ENCODE data around the gene SLC14A1.
A peak's percentile ranks its signal among the peaks of the same experiment; 100 is the strongest.
"Not testable (repeated sequence)": the region's sequence is repeated elsewhere in the genome, so short reads cannot be mapped to it uniquely, and the experiment has no call there.

SLC14A1 gene

DNA sequence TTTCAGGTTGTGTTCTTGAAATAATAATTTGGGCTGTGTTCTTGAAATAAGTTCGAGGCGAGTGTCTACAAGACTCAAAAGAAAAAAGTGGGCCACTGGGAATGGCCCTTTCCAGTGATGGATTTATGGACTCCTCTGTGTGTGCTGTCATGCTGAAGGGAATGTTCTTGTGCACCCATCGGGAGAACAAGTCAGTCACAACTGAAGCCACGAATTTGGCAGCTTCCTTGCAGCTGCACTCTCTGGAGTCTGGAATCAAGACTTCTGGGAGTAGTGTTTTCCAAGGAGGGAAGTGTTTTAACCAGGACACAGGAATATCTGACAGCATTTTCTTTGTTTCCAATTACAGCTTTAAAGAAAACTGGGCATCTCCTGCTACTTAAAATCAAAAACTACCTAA is 620 bp downstream of the SLC14A1 start:
- no peak for DNase-seq (ENCODE audit: low spot score)

- no peak for DNase-seq (ENCODE audit: low spot score)
Observed at GRCh38 chr18:45725336-45725735, 1.4 kb downstream of the SLC14A1 start.

- no peak for DNase-seq (ENCODE audit: low spot score)
Observed at GRCh38 chr18:45726603-45727002, 2.6 kb downstream of the SLC14A1 start.

GRCh38 chr18:45727068-45727467 is 3.1 kb downstream of the SLC14A1 start:
- DNase-seq (ENCODE audit: low spot score) = no peak

DNA sequence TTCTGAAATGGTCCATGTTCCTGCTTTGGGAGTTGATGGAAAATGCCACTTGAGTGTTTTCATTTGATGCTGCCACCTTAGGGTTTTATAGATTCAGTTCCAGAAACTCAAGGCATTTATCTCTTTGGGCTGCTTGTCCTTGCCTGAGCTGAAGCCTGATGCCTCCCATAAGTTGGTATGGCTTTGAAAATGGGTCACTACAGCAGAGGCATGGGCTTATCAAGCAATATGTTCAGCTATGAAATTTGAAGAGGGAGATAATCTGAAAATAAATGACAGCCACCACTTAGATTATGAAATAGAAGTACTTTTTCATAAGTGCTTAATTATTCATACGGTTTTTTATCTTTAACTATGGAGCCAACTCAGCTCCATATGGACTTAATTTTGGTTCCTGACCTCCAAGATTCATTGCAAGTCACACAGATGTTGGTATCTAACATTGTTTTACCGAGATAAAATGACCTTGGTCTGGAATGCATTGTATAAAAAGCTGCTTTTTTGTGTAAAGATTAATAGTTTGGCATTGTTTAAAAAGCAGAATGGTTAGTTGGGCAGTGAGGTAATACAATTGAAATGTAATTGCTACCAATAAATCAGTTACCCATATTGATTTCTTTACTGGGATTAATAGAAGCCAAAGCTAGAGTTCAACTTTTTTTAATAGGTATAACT is 4.5 kb downstream of the SLC14A1 start:
- no peak for DNase-seq (ENCODE audit: low spot score)

DNA sequence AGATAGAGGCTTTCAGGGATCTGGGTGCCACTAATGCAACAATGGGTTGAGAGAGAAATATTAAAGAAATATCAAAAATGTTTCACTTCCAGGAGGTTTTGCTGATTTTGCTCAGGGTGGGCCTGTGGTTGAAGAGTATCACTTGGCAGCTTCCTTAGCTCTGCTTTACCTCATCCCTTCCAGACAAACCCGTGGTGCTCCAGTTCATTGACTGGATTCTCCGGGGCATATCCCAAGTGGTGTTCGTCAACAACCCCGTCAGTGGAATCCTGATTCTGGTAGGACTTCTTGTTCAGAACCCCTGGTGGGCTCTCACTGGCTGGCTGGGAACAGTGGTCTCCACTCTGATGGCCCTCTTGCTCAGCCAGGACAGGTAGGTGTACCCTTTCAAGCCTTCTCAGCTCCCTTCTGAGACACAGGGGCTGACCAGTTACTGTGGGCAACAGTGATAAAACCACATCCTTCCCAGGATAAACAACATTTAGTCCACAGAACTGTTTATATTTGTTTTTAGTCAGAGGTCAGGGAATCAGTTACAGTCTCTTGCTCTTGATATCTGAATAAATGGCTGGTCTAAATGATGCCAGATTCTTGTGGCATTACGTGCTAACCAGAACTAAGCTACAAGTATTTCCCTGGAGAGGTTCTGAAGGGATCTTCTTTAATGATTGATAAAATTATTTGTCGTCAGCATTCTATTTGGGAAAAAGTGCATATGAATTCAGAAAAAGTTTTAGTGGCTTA is 7.0 kb downstream of the SLC14A1 start:
- no peak for DNase-seq (ENCODE audit: low spot score)

GRCh38 chr18:45731716-45732115 is 7.7 kb downstream of the SLC14A1 start:
- no peak for DNase-seq (ENCODE audit: low spot score)

- no peak for DNase-seq (ENCODE audit: low spot score)
Observed at GRCh38 chr18:45733535-45733934, 9.6 kb downstream of the SLC14A1 start.

- no peak for DNase-seq (ENCODE audit: low spot score)
Observed at GRCh38 chr18:45734505-45734904, 10.5 kb downstream of the SLC14A1 start.

- DNase-seq (ENCODE audit: low spot score) = no peak
Observed at GRCh38 chr18:45734944-45735343, 11.0 kb downstream of the SLC14A1 start.

DNA sequence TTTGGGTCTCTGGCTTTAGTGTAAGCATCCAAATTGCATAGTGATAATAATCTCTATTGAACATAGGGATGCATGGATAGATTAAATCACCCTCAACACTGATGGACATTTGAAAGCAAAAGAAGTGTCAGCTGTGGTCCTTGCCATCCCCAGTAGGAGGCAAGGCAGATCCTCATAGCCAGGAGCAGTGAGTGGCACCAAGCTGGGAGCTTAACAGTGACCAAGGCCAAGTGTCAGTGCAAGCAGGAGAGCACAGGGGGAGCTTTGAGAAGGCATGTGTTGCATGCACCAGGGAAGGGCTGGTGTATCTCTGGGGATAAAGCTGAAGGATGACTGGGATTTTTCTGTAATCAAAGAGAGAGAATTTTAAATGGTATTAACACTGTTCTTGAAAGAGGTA is 14.7 kb downstream of the SLC14A1 start:
- no peak for DNase-seq (ENCODE audit: low spot score)

- DNase-seq (ENCODE audit: low spot score) = no peak
Observed at GRCh38 chr18:45739268-45739667, 15.3 kb downstream of the SLC14A1 start.

- no peak for DNase-seq (ENCODE audit: low spot score)
Observed at GRCh38 chr18:45739848-45740247, 15.9 kb downstream of the SLC14A1 start.

- DNase-seq (ENCODE audit: low spot score) = no peak
Observed at GRCh38 chr18:45741056-45741455, 17.1 kb downstream of the SLC14A1 start.

DNA sequence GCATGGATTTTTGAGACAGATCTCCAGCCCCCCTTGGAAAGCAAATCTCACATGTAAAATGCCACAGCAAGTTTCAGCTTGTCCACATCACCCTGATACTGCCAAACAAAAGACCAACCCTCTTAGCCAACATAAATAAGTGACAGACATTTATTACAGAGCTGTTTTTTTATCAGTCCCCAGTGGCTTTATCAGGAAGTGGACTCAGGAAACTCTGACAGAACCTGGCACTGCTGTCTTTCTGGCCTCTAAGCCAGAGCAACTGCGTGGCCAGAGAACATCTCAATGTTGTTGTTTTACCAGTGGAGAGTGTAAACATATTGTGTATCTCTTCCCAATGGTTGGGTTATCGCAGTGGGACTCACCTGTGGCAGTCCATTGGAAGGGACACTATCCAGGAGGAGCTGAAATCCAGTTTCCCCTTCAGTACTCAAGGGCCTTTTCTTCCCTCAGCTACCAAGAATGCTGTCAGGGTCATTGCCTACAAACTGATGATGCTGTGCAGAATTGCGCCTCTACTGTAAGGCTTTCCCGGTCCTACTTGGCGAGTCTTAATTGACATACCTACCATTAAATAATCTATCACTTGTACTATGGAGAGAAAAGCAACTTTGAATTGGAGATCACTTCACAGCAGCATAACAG is 22.0 kb downstream of the SLC14A1 start:
- no peak for DNase-seq (ENCODE audit: low spot score)

GRCh38 chr18:45748501-45748900 is 24.5 kb downstream of the SLC14A1 start:
- DNase-seq (ENCODE audit: low spot score) = no peak

- no peak for DNase-seq (ENCODE audit: low spot score)
Observed at GRCh38 chr18:45749918-45750689, 26.1 kb downstream of the SLC14A1 start.

DNA sequence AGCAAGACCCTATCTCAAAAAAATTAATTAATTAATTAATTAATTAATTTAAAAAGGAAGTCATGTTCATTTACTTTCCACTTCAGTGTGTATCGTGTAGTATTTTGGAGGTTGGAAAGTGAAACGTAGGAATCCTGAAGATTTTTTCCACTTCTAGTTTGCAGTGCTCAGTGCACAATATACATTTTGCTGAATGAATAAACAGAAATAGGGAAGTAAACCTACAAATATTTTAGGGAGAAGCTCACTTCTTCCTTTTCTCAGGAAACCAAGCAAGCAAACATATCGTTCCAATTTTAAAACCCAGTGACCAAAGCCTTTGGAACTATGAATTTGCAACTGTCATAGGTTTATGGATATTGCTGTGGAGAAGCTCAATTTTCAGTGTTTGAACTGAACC is 27.8 kb downstream of the SLC14A1 start:
- DNase-seq (ENCODE audit: low spot score) = no peak

- no peak for DNase-seq (ENCODE audit: low spot score)
Observed at GRCh38 chr18:45752681-45753080, 28.7 kb downstream of the SLC14A1 start.

GRCh38 chr18:45753286-45753685 is 29.3 kb downstream of the SLC14A1 start:
- no peak for DNase-seq (ENCODE audit: low spot score)

DNA sequence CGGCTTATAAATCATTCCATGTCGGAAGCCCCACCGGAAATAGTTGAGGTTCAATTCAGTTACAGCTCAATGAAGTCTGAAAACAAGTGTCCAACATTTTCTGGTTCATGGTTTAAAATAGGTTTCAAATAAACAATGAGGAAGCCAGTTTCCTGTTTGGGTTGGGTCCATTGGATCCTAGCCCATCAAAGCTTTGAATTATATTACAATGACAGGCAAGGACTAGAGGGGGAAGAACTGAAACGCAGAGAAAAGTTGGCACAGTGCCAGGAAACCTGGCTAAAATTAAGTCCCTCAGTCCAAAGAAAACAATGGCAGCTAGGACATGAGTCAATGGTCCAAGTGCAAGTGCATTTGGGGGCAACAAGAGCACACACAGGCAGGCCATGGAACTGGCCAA is 32.0 kb downstream of the SLC14A1 start:
- DNase-seq (ENCODE audit: low spot score) = peak; percentile 64

DNA sequence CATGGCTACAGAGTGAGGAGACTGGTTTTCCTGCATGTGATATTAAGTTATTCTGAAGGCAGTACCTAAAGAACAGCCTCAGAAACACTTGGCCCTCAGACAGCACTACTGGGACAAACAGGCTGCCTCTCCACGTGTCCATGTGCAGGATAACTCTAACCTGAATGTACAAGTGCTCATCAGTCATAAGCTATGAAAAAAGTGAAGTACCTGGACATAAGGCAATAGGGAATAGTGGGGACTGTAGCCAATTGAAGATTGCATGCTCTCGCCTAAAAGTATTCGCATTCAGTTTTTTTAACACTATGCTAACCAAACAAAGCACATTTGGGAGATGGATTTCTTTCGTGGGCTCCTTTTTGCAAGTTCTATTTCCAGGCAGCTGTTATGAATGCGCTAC is 33.0 kb downstream of the SLC14A1 start:
- no peak for DNase-seq (ENCODE audit: low spot score)

GRCh38 chr18:45757644-45758043 is 33.7 kb downstream of the SLC14A1 start:
- DNase-seq (ENCODE audit: low spot score) = not testable (repeated sequence)
